MV-4-11 (cell line): ENCODE results near the gene DOC2A.
"Not testable (repeated sequence)": the region's sequence is repeated elsewhere in the genome, so short reads cannot be mapped to it uniquely, and the experiment has no call there.

ENCODE experiments used
- DNase-seq: peaks from one replicate; lab custom pipeline; 2025; lab: John Stamatoyannopoulos, UW

The DOC2A gene

DNA sequence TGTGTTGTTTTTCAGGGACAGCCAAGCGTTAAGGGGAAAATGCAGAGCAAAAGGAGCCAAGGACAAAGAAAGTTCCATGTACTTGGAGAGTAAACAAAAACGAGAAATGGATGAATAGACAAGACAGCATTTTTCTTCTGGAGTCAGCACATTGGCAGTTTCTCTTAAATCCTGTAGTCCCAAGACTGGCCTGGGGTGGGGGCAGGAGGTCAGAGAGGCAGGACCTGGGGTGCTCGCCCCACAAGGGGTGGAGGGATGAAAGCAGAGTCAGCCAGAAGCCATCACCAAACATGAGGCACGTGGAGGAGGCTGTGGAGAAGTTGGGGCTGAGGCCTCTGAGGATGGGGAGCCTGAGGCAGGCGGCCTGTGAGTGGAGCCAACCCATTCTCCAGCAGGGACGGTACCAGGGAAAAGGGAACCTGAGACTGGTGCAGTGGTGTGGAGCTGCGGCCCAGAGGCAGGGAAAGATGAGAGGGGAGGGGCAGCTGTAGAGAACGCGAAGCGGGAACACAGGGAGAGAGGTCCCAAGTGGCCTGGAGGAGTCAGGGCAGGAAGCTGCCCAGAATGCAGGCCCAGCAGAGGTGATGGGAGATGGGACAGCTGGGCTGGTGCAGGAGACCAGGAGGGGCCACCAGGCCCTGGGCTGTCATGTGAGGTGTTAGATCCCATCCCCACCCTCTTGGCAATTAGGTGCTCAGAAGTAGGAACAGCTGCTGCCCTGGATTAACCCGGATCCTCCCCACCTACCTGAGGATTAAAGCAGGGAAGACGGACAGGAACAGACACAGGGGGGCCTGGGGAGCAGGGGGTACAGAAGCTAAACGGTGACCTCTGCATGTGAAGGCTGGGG is 17.0 kb upstream of the DOC2A start:
- DNase-seq, result no peak

DNA sequence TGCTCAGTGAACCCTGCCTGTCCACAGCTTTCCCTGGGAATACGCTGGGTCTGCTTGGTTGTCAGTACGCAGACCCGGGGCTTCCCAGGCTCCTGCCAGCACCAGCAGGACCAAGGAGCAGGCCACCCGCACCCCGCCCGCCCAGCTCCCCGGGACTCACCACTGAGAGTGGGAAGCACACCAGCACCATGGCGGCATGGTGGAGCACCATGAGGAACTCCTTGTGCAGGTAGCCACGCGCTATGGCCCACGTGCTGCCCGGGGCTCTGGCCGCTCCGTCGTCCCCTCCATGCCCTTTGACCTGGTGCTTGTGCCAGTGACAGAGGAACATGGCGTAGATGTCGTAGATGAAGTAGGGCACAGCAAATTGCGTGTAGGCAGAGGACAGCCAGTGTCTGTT is 15.6 kb upstream of the DOC2A start:
- DNase-seq, result no peak

DNA sequence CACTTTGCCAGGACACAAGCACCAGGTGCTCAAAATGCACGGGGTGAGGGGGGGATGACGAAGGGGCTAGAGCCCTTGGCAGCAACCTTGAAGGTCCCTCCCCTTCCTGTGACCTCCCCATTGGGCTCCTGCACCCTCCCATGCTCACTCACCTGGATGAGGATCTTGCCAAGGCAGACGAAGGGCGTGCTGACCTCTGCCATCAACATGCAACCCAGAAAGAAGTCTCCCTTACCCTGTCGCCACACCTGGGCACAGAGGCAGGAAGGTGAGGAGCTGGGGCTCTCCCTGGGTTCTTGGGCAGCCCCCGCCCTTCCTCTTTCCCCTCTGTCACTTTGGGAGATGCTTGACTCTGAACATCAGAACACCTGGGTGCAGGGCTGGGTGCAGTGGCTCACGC is 14.7 kb upstream of the DOC2A start:
- DNase-seq, result no peak

DNA sequence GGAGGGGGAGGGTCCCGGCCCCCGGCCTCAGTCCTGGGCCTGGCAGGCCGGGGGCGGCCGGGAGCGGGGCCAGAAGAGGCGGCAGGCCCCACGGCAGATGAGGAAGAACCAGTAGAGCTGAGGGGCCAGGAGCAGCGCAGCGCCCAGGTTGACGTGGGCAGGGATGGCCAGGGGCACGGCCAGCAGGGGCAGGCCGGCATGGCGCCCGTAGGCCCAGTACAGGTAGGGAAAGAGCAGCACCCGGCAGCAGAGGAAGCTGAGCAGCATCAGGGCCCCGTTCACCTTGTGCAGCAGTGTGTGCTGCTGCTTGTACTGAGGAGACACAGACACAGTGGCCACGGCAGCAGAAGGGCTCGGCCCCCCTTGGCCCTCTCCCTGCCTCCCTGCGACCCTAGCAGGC is 14.3 kb upstream of the DOC2A start:
- DNase-seq, result no peak

DNA sequence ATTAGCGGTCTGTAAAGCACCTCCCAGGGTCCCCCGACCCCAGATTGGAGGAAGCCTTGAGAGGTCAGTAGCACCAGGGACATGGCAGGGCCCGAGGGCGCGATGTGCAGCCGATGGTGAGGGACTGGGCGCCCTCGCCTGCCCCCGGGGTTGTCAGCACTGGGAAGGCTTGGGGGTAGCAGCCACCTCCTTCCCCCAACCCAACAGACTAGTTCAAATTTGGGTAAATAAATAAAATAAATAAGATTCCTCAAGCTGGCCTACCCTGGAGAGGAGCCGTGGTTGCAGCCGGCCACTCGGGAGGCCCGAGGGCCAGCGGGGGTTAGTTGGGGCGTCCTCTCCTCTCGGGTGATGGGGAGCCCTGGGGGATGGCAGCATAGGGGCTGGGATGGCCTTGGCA is 13.6 kb upstream of the DOC2A start:
- no peak for DNase-seq

DNA sequence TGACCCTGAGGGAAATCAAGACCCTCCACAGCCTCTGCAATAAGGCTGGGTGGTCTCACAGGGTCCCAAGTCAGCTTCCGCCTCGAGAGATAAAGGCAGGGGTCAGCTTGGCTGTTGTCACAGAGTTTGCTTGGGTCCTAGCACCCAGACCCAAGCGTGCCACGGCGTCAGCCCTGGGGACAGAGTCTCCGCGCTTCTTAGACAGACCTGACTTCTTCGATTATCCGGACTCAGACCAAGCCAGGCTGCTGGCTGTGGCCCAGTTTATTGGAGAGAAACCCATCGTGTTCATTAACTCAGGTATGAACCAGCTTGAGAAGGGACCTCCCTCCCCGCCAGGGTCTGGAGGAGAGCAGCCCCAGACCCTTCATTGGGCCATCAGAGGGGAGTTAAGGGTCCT is 12.8 kb upstream of the DOC2A start:
- DNase-seq, result no peak

DNA sequence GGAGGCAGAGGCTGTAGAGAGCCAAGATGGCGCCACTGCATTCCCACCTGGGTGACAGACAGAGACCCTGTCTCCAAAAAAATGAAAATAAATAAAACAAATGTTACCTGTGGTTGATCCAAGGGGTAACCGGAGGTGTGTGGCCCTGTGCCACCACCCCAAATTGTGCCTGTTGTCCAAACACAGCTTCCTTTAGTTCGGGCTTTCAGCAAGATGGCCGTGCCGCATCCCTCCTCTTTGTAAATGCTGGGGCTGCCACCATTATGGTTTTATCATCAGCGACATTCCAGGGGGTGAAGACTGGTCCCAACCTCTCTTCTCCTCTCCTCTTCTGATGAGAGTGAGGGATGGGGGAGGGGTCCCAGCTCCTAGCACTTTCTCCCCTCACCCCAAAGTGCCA is 12.1 kb upstream of the DOC2A start, which contains the start of gene C16orf92:
Gene C16orf92 (plus strand): TSS at position 312 of the 400 bp plus-strand sequence. CDS start 143 bp downstream, outside the sequence.
- no peak for DNase-seq

DNA sequence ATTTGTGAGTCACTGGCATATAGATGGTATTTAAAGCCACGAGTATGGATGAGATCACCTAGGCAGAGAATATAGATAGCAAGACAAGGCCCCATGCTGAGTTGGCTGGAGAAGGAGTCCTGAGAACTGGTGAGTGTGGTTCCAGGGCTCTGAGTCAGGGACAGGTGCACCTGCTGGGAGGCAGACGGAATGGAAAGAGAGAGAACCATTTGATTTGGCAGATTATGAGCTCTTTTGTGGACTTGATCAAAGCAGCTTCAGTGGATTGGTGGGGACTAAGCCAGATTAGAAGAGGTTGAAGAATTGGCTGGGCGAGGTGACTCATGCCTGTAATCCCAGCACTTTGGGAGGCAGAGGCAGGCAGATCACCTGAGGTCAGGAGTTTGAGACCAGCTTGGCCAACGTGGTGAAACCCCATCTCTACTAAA is 7.9 kb upstream of the DOC2A start:
- DNase-seq, result no peak

DNA sequence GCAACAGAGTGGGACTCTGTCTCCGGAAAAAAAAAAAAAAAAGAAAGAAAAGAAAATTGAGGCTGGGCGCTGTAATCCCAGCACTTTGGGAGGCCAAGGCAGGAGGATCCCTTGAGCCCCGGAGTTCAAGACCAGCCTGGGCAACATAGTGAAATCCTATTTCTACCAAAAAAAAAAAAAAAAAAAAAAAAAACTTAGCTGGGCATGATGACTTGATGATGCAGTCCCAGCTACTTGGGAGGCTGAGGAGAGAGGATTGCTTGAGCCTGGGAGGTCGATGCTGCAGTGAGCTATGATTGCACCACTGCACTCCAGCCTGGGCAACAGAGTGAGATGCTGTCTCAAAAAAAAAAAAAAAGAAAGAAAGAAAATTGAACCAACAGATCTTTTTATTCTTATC is 7.1 kb upstream of the DOC2A start:
- not testable (repeated sequence) for DNase-seq

DNA sequence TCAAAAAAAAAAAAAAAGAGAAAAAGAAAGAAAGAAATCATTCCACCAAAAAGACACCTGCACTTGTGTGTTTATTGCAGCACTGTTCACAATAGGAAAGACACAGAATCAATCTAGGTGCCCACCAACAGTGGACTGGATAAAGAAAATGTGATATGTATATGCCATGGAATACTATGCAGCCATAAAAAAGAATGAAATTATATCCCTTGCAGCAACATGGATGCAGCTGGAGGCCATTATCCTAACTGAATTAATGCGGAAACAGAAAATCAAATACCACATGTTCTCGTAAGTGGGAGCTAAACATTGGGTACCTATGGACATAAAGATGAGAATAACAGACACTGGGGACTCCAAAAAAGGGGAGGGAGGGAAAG is 6.4 kb upstream of the DOC2A start:
- DNase-seq, result no peak

DNA sequence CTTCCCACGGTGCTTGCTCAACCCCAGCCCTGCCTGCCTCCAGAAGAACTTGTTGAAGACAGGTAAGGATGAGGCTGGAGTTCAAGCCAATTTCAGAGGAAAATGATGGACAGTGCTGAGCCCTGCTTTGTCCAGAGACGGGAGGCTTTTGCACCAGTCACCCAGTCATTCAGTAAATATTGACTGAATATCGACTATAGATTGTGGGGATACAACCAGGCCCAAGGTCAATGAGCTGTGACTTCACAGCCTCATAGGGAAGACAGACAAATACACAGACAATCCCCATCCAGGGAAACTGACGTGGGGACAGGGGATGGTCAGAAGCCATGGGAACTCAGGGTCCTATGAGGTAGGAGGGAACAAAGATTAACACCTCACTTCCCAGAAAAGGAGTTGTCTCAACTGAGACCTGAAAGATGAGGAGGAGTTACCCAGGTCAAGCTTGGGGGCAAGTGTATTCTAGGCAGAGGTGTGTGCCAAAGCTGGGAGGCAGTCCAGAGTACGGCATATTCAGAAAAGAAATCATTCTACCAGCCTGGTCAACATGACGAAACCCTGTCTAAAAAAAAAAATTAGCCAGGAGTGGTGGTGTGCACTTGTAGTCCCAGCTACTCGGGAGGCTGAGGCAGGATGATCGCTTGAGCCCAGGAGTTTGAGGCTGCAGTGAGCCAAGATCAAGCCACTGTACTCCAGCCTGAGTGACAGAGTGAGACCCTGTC is 5.9 kb upstream of the DOC2A start:
- DNase-seq, result no peak

DNA sequence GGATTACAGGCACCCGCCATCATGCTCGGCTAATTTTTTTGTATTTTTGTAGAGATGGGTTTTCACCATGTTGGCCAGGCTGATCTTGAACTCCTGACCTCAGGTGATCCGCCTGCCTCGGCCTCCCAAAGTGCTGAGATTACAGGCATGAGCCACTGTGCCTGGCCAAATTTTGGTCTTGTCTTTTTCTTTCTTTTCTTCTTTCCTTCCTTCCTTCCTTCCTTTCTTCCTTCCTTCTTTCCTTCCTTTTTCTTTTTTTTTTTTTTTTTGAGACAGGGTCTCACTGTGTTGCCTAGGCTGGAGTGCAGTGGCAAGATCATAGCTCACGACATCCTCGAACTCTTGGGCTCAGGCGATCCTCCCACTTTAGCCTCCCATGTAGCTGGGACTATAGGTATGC is 4.6 kb upstream of the DOC2A start:
- DNase-seq, result not testable (repeated sequence)

DNA sequence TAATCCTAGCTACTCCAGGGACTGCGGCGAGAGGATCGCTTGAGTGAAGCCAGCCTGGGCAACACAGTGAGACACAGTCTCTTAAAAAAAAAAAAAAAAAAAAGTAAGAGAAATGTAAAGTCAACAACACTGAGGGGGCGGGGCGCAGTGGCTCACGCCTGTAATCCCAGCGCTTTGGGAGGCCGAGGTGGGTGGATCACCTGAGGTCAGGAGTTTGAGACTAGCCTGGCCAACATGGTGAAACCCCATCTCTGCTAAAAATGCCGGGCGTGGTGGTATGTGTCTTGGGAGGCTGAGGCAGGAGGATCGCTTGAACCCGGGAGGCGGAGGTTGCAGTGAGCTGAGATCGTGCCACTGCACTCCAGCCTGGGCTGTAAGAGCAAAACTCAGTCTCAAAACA is 1.8 kb upstream of the DOC2A start:
- not testable (repeated sequence) for DNase-seq

DNA sequence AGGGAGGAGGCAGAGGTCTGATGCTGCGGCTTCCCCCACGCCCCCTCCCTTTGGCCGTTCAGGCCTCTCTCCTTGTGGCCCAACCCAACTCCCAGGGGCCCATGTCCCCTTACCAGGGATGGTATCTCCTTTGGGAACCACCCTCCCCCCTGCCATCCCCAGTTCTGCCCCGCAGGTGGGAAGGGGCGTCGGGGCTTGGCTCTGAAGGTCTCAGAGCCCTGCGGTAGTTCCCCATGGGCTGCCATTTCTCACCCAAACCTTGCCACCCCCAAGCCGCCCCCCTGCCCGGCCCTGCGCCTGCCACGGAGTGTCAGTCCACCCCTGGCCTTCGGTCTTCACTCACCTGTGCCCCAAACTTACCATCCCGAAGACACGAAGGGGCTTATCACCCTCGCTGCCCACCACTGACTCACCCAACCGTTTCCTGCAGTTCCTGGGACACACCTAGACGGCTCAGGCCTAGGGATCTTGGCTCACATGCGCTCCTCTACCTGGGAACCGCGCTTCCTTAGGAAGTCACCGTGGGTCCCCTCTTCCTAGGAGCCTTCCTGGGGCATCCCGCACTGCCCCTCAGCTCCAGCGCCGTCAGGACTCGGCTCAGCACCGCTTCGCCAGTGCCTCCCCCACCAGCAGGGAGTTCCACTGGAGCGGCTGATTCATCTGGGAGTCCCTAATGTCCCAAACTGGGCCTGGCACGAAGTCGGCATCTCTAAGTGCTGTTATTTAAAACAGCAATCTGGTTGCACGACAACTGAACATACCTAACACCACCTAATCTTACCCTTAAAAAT is 1.1 kb upstream of the DOC2A start:
- no peak for DNase-seq

DNA sequence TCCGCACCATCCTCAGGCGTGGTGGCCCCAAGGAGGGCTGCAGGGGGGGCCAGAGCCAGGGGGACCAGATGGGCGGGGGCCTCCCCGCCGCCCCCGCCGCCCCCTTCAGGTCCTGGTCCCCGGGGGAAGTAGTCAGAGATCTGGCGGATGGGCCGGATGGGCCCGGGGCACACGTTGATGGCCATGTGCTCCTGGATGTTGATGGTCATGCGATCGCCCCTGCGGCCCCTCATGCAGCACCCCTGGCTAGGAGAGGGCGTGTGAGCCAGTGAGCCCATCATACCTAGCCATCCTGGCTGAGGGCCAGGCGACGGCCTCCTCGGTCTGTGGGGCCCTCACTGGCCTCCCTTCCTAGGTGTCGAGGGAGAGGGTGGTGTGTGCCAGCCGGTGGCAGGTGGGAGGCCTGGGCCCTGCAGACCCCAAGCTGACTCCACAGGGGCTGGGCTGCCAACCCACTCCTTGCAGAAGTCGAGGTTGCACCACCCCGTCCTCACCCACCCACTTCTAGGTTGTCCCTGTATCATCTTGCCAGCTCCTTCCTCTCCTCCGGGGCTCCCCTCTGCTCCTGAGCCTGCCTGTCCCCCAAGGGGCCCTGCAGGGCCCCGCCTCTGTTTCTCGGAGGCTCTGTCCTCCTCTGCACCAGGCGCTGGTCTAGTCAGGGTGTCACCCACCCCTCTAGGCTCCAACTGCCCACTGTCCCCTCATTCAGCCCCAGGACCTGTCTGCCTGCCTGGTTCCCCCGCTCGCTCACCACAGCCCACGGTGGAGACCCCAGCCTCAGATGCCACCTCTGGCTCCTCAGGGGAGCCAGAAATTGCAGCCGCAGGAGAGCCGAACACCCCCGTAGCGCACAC is 610 bp downstream of the DOC2A start:
- DNase-seq, result no peak

DNA sequence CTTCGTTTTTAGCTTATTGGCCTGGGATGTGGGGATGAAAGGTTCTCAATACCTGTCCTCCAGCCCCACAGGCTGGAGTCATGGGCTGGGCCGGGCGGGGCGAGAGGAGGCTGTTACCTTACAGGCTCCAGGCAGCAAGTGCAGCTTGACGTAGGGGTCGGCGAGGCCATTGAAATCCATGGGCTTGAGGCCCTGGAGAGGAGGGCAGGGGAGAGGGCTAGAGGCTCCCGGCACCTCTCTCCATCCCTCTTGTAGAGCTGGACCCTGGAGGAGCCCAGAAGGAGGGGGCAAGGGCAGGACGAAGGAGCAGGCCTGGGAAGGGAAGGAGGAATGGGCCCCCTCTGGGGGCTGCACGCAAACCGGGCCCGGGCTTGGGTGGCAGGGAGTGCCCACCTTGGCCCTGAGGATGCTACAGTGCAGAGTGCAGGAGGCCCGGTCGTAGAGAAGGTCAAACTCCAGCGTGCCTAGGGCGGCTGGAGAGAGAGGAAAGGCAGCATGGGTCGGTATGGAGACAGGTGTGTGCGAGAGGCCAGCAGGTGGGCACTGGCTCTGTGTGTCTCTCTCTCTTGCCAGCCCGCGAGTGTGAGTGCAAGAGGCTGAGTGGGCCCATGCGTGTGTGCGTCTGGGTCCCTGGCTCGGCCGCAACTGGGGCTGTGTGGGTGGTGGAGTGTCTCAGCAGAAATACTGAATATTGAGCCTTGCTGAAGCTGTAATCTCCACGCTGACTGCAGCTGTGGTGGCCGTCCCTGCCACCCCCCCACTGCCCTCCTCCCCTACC is 1.6 kb downstream of the DOC2A start:
- no peak for DNase-seq

DNA sequence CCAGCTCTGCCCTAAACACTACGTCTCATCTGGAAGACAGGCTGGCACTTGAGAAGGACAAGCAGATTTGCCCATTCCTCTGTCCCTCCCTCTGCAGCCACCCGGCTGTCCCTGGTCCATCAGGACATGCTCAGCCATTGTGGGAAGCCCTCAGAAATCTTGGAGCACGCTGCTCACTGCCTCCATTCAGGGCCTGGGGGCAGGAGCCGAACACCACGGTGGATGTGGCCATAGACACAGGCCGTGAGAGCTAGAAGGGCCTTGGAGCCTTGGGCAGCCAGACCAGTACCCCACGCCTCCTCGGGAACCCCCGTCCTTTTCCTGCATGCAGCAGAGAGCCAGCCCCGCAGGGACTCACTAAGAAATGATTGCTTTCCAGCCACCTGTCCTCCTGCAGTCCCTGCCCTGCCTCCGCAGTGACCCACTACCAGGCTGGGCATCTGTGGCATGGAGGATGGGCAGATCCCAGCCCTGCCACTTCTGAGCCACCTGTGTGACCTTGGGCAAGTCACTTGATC is 3.4 kb downstream of the DOC2A start:
- no peak for DNase-seq

DNA sequence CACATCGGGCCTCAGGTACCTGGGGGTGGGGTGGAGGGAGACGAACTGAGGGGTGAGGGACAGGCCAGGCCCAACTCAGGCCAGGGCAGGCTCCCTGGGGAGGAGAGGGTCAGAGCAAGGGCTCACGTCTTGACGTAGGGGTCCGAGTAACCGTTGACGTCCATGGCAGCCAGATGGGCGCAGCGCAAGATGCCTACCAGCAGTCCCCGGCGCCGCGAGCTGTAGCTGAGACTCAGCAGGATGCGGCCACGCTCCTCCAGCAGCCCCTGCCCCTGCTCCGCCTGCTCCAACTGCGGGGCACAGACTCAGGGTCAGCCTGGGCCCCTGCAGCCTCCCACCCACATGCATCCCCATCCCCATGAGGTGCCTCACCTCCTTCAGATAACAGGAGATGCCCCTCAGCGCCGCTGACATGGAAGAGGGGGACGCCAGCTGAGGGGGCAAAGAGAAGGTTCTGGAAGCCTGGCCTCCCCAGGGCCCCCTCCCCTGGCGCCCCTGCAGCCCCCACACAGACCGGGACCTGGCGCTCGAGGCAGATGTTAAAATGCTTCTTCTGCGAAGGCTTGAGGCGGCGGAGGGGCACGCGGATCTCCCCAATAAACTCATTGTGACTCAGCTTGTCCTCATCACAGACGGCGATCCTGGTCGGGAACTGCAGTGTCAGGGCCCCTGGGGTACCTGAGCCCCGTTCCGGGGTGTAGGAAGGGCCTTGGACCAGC is 4.0 kb downstream of the DOC2A start:
- no peak for DNase-seq

DNA sequence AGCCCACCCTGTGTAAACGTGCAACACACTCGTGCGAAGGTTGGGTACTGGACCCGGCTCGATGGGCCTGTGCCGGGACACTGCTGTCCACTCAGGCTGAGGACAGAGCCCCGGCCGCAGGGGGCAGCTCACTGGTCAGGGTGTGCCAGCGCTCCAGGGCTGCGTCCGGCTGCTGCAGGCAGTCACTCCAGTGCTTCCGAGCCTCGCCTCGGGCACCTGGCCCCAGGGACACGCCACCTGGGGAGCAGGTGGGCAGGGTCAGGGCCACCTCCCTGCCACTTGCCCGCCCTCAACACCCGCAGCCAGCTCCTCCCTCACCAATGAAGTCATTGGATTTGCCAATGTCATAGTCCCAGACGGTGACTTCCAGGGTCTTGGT is 4.7 kb downstream of the DOC2A start:
- no peak for DNase-seq
